ENCODE measurements around the gene STARD3. TPM values are rescaled to one million over a fixed set of nuclear protein-coding genes. Genes with fewer than 3 reads are reported as not detected.
A peak's percentile ranks its signal among the peaks of the same experiment; 100 is the strongest.

STARD3 gene
- total and polyA plus RNA-seq, 12 donors: 38.6 to 220 (median 93.6) TPM

GRCh38 chr17:39626171-39627046 lies 10.5 kb upstream of the STARD3 start, which contains the start of gene PPP1R1B:
PPP1R1B (plus strand) TSS chr17:39626952; CDS start chr17:39627393, 441 bp downstream.
- Histone ChIP-seq H3K4me1 (replicated peaks in 1 of 2) (peaks cover 9 to 16% of the 10 kb centered on the region in 2 donors), H3K27ac (peak within 1 kb of the TSS in 1 of 5 donors; percentile 47), H3K9me3 (replicated peaks in 1 of 3) (no peaks in the 10 kb centered on the region), H3K27me3 (peaks cover 13% of the 10 kb centered on the region), H3K36me3 (replicated peaks in 1 of 2) (no peaks in the 10 kb centered on the region), H3K4me3 (peak within 1 kb of the TSS in 1 of 4 donors; percentile 40)
- no peak for TF ChIP-seq POLR2A (IDR thresholded peaks at IDR 0.05)
- TF ChIP-seq CTCF (IDR thresholded peaks at IDR 0.05): no peak
- 22 to 29% (median 24%) methylated on average over 21 to 29 of the region's 29 CpGs for WGBS, 4 donors
- DNase-seq: no peak
- intact Hi-C loops (cut with DNase I): loop anchor here in 1 of 2 donors (5.0 kb wide), 1 partner anchor 126 kb away; no protein-coding TSS in a partner anchor

GRCh38 chr17:39627047-39627711 lies 9.8 kb upstream of the STARD3 start:
- Histone ChIP-seq H3K4me1 (replicated peaks in 1 of 2) (peaks cover 9 to 15% of the 10 kb centered on the region in 2 donors), H3K27ac (peak overlapping the region in 1 of 5 donors; percentile 47), H3K36me3 (replicated peaks in 1 of 2) (no peaks in the 10 kb centered on the region), H3K27me3 (peaks cover 13% of the 10 kb centered on the region), H3K9me3 (replicated peaks in 1 of 3) (no peaks in the 10 kb centered on the region), H3K4me3 (peak overlapping the region in 1 of 4 donors; percentile 40)
- TF ChIP-seq CTCF (IDR thresholded peaks at IDR 0.05) (no peak), POLR2A (IDR thresholded peaks at IDR 0.05) (no peak)
- no peak for DNase-seq
- intact Hi-C loops (cut with DNase I): loop anchor here in 1 of 2 donors (5.0 kb wide), 1 partner anchor 125 kb away; no protein-coding TSS in a partner anchor
- 2 to 5% (median 4%) methylated on average over 20 to 72 of the region's 72 CpGs for WGBS, 4 donors

GRCh38 chr17:39627712-39628516 lies 9.0 kb upstream of the STARD3 start:
- 46 to 88% (median 62%) methylated on average over 4 to 16 of the region's 16 CpGs for WGBS, 4 donors
- Histone ChIP-seq H3K27ac (peak overlapping the region in 1 of 5 donors; percentile 47), H3K36me3 (replicated peaks in 1 of 2) (no peaks in the 10 kb centered on the region), H3K9me3 (replicated peaks in 1 of 3) (no peaks in the 10 kb centered on the region), H3K4me1 (replicated peaks in 1 of 2) (peaks cover 16 to 22% of the 10 kb centered on the region in 2 donors), H3K27me3 (peaks cover 13% of the 10 kb centered on the region), H3K4me3 (no peak overlapping the region)
- TF ChIP-seq CTCF (IDR thresholded peaks at IDR 0.05) (no peak), POLR2A (IDR thresholded peaks at IDR 0.05) (no peak)
- DNase-seq: peak in 1 of 7 donors; percentile 42
- intact Hi-C loops (cut with DNase I): loop anchor here in 1 of 2 donors (5.0 kb wide), 1 partner anchor 124 kb away; no protein-coding TSS in a partner anchor
